Measurements from ENCODE around the gene DGCR8.
"Not testable (repeated sequence)": the region's sequence is repeated elsewhere in the genome, so short reads cannot be mapped to it uniquely, and the experiment has no call there.

DGCR8 gene

DNA sequence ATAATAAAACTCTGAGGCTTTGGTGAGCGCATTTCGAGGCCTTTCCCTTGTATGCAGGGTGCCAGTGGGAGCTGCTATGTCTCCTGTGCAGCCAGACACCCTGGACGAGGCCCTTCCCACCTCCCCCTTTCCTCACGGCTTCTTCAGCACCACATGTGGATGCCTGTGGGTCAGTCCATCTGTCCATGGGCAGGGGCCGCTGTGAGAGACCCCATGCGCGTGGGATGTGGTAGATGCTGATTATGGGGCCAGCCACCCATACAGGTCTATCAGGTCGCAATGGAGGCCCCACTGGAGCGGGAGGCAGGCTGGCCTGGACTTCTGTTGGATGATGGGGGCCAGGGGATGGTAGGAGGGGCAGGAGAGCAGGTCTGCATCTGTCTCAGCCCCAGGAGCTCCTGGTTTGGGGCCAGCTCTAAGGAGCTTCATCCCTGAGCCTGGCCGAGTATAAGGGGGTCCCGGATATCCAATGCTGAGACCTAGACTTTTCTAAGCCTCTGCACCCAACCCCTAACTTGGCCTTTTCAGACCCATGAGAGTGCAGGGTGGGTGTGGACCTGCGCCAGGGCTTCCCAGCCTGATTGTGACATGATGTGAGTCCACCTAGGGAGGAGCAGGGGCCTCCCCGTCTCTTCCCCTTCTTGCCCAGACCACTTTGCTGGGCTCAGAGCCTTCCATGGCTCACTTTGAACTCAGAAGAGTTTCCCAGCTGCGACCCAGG lies 14.0 kb upstream of the DGCR8 start:
- DNase-seq, result no peak

DNA sequence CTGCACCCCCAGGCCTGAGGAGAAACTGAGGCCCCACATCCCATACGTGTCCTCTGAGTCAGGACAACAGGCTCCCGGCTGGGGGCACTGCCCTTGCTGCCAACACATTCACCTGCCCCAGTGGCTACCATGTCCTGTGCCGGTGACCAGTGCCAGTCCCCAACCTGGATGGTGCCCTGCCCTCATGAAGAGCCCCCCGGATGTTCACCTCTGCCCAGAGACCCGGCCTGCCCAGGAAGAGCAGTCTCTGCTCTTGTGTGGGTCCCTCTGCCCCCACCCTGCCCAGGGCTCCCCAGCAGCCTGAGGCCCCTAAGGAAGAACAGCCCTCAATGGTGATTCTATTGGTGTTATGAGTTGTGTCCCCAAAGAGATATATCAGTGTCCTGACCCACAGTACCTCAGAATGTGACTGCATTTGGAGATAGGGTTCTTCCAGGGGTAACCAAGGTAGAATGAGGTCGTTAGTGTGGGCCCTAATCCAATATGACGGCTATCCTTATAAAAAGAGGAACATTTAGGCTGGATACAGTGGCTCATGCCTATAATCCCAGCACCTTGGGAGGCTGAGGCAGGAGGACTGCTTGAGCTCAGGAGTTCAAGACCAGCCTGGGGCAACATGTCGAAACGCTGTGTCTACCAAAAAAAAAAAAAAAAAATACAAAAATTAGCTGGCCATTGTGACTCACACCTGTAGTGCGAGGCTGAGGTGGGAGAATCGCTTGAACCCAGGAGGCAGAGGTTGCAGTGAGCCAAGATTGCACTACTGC lies 13.2 kb upstream of the DGCR8 start:
- no peak for DNase-seq

DNA sequence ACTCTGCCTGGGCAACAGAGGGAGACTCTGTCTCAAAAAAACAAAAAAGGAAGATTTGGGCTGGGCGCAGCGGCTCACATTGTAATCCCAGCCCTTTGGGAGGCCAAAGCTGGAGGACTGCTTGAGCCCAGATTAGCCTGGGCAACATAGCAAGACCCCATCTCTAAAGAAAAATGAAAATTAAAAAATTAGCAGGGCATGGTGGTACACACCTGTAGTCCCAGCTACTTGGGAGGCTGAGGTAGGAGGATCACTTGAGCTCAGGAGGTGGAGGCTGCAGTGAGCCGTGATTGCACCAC lies 12.7 kb upstream of the DGCR8 start:
- DNase-seq, result not testable (repeated sequence)

DNA sequence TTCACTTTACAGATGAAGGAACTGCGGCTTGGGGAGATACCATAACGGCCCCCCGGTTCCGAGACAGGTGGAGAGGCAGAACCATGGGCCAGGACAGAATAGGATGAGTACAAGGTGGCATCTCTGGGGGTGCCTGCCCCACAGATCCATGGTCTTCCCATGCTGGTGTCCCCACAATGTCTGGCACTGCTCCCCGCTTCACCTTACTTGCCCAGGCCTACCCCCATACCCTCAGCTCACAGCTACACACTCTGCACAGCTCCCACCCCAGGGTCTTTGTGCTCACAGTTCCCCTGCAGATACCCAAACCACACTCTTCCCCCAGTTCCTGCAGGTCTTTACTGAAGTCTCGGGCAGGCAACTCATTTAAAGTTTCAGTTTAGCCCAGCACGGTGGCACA lies 11.4 kb upstream of the DGCR8 start:
- DNase-seq, result no peak

DNA sequence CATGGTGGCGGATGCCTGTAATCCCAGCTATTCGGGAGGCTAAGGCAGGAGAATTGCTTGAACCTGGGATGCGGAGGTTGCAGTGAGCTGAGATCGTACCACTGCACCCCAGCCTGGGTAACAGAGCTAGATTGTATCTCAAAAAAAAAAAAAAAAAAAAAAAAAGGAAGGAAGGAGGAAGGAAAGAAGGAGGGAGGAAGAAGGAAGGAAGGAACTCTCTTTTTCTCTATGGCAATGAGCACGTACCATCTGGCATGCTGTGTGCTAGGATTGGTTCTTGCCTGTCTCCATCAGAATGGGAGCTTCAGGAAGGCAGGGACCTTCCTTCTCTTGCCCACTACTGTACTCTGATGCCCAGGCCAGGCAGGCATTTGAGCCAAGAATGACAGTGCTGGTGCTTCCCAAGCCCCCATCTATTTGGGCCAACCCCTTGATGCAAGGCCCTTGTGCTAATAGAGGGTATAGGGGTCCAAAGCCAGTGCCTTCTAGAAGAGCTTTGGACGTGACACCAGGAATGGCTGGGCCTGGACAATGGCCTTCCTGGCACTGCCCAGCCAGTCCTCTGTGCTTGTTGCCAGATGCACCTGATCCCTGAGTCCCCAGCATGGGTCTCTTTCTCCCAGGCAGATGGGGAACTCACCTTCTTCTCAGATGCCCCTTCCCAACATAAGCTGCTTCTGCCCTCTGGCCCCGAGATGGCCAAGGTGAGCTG lies 10.6 kb upstream of the DGCR8 start:
- no peak for DNase-seq

DNA sequence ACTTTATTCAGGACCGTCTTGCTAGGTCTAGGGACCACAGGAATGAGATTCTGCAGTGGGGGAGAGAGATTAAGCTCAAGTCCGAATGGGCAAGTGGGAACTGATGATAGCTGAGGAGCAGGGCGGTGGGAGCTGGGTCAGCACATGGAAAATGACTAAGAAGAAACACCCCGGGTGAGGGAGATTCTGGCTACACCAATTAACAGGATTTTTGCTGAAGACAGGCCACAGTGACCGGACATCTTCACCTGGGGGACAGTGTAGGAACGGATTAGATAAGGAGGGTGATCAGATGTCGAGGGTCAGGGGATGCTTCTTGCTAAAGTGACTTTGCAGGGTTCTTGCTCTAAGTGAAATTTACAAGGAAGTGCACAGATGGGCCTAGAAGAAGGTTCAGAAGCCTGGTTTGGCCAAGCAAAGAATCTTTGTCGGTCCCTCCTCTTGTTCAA lies 8.5 kb upstream of the DGCR8 start:
- DNase-seq, result no peak

DNA sequence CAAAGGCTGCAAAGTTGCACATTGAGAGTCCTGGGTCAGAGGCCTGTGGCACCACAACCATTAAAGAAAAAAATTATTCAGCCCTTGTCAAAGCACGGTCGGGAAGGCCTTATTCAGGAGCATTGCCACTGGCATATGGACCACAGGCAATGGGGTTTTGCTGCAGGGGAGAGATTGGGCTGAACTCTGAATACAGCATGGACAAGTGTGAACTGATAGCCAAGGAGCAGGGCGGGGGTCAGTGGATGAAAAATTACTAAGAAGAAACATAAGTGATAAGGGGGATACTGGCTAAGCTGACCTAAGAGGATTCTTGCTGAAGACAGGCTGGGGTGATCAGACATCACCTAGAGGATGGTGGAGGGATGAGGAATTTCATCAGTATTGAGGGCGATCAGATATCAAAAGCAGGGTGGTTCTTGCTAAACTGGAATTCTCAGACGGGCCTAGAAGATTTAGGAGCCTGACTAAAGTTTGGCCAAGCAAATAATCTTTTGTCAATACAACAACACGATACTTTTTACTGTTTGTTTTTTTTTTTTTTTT lies 3.3 kb upstream of the DGCR8 start:
- DNase-seq, result no peak

DNA sequence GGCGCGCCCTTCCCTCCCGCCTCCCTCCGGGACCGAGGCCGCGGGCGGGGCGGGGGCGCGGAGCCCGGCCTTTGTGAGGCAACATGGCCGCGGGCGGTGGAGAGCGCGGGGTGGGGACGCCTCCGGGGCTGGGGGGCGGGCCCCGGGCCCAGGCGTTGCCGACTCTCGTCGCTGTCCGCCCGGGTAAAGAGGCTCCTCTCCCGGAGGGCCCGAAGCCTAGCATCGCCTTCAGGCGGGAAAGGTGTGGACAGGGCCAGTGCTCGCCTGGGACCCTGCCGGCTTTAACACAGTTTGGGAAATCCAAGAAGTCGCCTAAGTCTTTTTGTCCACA lies 369 bp downstream of the DGCR8 start:
- peak in 21 of 56 donors; percentile 27 to 77 (median 62) for DNase-seq

DNA sequence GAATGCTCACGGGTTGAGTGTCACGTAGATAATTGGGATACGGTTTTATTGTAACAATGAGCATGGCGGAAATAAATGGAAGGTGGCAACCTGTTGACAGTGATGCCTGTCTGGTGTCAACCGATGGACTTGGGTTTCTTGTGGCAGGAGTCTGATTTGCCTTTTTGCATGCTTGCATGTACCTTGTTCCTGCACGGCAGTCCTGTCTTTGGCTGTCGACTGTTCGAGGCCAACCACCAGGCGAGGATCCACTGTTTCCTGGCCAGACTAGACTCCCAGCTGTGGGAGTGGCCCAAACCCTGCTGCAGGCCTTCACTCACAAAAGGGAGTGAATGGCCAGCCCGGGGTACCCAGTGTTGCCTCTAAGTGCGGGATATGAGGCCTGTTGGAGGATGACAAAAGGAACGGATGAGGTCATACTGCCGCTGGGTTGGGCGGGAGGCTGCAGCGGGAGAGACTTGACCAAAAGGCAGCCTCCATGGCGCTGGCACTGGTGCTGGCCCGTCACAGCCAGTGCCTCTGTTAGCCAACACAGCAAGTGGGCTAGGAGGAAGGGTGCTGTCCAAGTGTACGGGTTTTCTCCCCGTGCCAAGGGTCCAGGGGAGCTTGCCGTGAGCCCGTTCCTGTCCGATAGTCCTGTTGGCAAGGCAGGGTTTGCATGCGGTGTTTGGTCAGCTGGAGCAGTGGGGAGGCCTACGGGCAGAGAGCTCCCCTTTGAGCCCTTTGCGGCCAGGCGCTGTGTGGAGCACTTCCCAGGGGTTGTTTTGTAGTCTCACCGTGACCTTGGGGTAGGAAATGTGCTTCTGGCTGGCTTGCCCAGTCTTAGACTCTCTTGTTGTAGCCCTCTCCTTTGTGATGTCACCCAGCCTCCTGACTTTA lies 974 bp downstream of the DGCR8 start:
- peak in 7 of 56 donors; percentile 12 to 31 (median 26) for DNase-seq

DNA sequence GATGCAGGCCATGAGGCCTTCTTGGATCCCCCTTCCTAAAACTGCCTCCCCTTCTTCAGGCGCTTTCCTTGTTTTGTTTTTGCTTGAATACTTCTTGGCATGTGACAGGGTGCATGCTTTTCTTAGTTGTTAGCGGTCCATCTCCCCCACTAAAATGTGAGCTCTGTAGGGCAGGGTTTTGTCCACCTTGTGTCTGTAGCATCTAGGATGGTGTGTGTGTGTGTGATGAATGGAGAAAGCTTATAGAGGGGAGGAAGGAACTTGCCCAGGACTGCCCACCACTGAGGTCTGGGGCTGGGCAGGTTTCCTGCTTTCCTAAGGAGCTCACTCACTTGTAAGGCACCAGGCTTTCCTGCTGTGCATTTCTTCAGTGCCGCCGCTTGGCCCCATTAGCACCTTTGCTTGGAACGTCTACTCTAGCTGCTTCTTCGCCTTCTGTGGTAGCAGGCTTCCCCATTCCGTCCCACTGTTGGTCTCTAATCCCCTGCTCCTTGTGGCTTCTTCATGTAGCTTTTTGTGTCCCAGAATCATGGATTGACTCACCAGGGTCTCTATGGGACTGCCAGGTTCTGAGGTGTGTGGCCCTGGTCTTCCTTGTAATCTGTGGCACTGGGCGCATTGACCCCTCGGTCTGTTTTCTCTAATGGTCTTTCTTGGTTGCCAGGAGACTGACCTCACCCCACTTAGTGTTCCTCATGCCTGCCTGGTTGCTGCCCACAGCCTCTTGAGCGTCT lies 3.3 kb downstream of the DGCR8 start:
- DNase-seq, result no peak

DNA sequence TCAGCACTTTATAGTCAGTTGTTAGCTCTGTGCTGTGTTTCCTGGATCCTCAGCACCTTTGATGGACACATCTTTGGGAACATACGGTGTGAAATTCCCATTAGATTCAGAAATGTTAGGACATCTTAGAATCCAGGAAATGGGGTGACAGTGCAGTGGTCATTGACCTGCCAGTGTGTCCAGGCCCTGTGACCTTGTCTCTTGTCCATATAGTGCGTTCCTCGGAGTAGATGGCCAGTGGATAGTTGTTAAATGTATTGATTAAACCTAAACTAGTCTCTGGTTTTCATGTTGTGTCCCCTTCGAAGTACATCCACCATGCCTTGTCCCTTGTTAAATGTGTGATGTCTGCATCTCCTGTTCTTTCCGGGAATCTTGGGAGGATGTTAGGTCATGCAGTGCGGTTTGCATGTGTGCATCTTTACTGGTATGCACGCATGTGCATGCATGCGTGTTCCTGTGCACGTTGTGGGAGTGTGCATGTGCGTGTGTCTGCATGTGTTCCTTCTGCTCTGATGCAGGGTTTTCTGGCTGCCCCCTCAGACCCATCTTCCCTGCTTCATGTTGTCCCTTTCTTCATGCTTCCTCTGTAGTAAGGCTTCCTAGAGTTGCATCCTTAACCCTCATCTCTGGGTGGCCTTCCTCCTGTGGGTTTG lies 4.0 kb downstream of the DGCR8 start:
- no peak for DNase-seq

DNA sequence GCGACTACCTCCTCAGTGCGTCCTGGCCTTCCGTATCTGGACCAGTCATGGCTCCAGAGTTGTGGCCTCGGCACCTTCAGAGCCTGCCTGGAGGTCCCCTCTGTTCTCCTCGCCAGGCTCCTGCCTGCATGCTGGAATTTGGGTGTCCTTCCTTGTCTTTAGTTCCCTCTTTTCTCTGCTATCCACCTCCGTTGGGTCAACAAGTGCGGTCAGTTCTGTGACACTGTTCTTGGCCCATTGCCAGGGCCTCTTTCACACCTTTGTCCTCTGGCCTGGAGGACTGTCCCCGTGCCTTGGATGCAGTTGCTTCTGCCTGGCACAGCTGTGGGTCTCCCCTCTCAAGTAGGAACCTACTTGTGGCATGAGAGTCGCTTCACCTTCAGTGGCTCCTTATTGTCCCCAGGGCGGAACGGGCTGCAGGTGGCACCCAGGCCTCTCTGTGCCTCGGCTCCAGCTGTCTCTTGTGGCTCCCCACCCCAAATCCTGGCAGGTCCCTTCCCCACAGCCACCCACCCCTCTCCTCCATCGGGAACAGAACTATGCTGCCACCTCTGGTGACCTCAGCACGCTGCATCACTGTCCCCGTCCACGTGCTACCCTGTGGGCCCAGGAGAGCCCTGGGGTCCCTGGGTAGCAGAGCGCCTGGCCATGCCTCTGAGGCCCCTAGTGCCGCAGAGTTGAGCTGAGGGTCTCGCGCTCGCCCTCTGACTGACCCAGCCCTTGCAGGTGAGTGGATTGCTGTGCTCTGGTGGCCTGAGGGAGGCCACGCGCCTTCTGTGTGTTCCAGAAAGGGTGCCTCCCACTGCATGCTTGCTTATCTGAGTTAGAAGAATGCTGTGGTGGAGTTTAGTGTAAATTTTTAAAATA lies 4.7 kb downstream of the DGCR8 start:
- peak in 1 of 56 donors; percentile 20 for DNase-seq

DNA sequence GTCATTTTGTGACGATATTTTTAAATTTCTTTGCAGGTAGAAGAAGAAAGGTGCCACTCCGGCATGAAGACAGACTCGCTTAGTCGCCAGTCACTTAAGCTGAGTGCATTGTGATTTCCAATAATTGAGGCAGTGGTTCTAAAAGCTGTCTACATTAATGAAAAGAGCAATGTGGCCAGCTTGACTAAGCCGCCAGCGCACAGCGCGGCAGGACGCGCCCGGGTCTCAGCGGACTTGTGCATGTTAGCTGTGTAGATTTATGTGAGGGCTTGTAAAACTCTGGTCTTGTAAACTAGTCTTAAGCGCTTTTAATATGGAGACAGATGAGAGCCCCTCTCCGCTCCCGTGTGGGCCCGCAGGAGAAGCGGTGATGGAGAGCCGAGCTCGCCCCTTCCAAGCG lies 5.6 kb downstream of the DGCR8 start:
- DNase-seq, result no peak

DNA sequence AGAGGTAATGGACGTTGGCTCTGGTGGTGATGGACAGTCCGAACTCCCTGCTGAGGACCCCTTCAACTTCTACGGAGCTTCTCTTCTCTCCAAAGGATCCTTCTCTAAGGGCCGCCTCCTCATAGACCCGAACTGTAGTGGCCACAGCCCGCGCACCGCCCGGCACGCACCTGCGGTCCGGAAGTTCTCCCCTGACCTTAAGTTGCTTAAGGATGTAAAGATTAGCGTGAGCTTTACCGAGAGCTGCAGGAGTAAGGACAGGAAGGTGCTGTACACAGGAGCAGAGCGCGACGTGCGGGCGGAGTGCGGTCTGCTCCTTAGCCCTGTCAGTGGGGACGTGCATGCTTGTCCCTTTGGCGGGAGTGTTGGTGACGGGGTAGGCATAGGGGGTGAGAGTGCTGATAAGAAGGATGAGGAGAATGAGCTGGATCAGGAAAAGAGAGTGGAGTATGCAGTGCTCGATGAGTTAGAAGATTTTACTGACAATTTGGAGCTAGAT lies 6.1 kb downstream of the DGCR8 start:
- no peak for DNase-seq

DNA sequence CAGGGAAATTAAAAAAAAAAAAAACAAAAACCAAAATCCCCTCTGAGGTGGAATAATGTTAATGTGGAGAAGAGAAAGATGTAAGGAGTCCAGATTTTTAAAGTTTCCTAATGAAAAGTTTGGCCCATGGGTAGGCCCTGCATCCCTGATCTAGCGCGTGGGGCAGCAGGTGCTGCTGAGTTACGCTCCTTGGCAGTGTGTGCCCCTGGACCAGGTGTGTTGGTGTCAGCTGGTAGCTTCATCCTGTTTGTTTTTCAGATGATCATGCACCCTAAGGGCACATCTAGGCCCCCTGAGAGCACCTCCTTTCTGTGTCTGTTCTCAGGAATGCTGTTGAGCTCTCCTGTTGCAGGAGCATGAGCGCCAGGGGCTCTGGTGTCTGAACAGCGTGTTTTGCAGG lies 6.7 kb downstream of the DGCR8 start:
- no peak for DNase-seq

DNA sequence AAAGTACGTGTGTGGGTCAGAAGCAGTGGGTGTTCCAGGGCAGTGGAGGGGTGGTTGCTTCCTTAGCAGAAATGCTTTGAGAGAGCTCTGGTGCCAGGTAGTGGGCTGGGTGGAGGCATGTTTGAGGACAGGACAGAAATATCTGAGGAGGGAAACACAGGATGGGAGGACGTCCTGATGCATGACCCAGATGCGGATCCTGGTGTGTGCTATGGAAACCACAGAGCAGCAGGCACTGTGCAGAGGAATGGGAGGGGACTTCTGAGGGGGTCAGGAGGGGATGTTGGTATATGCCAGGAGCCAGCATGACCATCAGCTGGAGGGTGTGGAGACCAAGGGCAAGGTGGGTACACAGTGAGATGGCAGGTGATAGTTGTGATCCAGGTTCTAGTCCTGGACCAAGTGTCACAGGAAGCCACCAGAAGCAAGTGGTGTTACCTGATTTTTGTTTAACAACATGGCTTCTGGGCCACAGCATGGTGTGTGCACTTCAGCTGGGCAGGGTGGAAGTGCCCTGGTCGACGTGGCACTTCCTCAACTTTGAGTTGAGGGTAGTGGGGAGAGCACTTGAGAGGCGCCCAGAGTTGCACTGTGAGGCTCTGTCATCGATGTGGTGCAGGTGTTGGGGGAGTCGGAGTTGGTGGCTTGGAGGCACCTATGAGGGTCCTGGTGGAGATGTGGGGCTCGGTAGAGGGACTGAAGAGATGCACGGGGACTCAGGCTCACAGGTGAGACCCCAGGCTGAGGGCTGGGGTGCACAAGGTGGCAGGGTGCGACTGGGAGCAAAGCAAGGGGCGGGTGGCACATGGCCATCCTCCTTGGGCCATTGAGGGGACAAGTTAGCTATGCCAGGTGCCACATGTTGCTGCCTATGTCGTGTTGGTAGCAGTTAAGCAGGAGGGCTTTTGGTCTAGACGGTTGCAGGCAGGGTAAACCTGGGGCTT lies 7.5 kb downstream of the DGCR8 start:
- no peak for DNase-seq

DNA sequence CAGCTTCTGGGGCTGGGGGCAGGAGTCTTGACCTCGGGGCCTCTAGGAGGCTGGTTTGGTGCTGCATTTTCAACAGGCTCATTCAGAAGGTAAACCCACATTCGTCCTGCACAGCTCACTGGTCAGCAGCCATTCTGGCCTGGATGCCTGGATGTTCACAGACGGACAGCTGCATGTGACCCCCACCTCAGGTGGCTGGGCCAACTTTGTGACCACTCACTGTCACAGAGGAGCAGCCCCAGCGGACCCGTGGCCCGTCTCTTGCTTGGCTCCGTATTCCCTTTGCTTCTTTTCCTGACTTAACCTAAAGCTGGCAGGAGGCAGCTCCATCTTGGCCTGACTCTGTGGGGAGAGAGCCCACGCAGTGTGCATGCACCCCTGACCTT lies 8.2 kb downstream of the DGCR8 start:
- no peak for DNase-seq

Data from amygdala (tissue), 56 donors.